ENCODE data around the gene TCEAL1. TPM values are rescaled to one million over a fixed set of nuclear protein-coding genes. Genes with fewer than 3 reads are reported as not detected.

TCEAL1 gene
- total and polyA plus RNA-seq, 2 of the 13 experiments (the other 11 are each of a cell fraction or from before 2014, with no cell fraction given): 11.2 to 14.8 TPM

DNA sequence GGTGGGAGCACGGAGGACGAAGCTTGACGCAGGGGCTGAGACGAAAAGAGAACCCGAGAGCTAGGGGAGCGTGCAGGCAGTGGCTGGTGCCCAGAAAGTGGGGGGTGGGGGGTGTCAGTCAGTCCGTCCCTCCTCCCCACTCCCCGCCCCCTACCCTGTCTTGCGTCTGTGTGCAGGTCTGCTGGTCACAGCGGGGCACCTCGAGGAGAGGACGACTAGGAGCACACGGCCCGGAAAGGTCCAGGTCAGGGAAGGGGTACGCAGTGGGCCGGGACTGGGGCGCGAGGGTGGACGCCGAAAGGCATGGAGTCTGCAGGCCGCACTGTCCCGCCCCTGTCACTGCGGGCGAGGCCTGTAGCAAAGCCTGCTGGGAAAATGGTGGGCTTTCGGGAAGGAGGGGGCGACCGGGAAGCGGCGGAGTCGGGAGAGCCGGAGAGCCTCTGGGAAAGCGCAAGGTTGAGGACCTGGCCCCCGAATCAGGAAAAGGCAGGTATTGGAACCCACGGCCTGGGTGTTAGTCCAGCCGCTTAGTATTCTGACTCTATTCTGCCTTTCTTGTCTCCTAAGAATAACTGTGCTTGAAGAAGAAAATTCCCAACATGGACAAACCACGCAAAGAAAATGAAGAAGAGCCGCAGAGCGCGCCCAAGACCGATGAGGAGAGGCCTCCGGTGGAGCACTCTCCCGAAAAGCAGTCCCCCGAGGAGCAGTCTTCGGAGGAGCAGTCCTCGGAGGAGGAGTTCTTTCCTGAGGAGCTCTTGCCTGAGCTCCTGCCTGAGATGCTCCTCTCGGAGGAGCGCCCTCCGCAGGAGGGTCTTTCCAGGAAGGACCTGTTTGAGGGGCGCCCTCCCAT is 769 bp downstream of the TCEAL1 start (continued):
- no peak for TF ChIP-seq ZNF609 (CRISPR knock-in tag; IDR thresholded peaks at IDR 0.05; ENCODE audit: borderline replicate concordance)
- no peak for TF ChIP-seq ZNF530 (CRISPR knock-in tag; IDR thresholded peaks at IDR 0.05; ENCODE audit: low read depth)
- TF ChIP-seq ATF7 (IDR thresholded peaks at IDR 0.05): no peak
- TF ChIP-seq ATF7 (CRISPR knock-in tag; IDR thresholded peaks at IDR 0.05): no peak
- no peak for TF ChIP-seq SKIL (CRISPR knock-in tag; IDR thresholded peaks at IDR 0.05; ENCODE audit: borderline replicate concordance)
- no peak for TF ChIP-seq ZNF607 (CRISPR knock-in tag; IDR thresholded peaks at IDR 0.05; ENCODE audit: borderline replicate concordance)
- TF ChIP-seq, protein P1, sequence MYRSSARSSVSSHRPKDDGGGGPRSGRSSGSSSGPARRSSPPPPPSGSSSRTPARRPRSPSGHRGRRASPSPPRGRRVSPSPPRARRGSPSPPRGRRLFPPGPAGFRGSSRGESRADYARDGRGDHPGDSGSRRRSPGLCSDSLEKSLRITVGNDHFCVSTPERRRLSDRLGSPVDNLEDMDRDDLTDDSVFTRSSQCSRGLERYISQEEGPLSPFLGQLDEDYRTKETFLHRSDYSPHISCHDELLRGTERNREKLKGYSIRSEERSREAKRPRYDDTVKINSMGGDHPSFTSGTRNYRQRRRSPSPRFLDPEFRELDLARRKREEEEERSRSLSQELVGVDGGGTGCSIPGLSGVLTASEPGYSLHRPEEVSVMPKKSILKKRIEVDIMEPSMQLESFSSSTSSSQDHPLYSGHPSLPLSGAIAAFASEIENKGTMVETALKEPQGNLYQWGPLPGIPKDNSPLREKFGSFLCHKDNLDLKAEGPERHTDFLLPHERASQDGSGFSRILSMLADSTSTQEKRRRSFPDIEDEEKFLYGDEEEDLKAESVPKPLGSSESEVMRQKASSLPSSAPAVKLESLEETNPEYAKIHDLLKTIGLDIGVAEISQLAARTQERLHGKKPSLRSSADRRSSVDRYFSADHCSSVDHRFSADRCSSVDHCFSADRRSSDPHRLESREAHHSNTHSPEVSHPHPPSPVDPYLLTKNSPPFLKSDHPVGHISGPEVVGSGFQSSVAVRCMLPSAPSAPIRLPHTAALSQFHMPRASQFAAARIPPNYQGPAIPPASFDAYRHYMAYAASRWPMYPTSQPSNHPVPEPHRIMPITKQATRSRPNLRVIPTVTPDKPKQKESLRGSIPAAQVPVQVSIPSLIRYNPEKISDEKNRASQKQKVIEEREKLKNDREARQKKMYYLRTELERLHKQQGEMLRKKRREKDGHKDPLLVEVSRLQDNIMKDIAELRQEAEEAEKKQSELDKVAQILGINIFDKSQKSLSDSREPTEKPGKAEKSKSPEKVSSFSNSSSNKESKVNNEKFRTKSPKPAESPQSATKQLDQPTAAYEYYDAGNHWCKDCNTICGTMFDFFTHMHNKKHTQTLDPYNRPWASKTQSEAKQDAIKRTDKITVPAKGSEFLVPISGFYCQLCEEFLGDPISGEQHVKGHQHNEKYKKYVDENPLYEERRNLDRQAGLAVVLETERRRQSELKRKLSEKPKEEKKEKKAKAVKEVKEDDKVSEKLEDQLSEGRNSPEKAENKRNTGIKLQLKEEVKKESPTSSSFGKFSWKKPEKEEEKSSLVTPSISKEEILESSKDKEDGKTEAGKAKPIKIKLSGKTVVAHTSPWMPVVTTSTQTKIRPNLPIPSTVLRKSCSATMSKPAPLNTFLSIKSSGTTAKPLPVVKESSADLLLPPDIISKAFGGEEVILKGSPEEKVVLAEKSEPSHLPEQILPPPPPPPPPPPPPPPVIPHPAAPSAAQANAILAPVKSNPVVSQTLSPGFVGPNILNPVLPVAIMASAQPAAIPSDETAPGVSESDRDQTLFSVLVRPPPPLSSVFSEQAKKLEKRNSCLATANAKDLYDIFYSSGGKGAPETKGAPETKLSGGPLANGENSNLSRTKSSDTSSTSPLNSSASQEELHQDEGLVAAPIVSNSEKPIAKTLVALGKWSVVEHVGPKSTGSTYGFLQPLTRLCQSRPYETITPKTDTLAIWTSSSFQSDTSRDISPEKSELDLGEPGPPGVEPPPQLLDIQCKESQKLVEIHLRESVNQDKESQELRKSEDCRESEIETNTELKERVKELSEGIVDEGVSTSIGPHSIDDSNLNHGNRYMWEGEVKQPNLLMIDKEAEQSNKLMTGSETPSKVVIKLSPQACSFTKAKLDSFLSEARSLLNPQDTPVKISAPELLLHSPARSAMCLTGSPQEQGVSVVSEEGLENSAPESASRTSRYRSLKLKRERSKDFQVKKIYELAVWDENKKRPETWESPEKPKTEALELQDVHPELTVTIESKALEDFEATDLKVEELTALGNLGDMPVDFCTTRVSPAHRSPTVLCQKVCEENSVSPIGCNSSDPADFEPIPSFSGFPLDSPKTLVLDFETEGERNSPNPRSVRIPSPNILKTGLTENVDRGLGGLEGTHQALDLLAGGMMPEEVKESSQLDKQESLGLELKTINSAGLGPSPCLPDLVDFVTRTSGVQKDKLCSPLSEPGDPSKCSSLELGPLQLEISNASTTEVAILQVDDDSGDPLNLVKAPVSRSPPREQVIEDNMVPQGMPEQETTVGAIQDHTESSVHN (CRISPR knock-in tag; IDR thresholded peaks at IDR 0.05): no peak
- TF ChIP-seq ZNF672 (CRISPR knock-in tag; IDR thresholded peaks at IDR 0.05): no peak
- no peak for TF ChIP-seq TEAD2 (CRISPR knock-in tag; IDR thresholded peaks at IDR 0.05)
- no peak for TF ChIP-seq ISL2 (CRISPR knock-in tag; IDR thresholded peaks at IDR 0.05)
- no peak for TF ChIP-seq ZFP1 (CRISPR knock-in tag; IDR thresholded peaks at IDR 0.05)
- no peak for TF ChIP-seq KDM3A (CRISPR knock-in tag; IDR thresholded peaks at IDR 0.05; ENCODE audit: low read depth)
- no peak for TF ChIP-seq HMG20A (CRISPR knock-in tag; IDR thresholded peaks at IDR 0.05; ENCODE audit: borderline replicate concordance)
- no peak for TF ChIP-seq ZSCAN9 (CRISPR knock-in tag; IDR thresholded peaks at IDR 0.05; ENCODE audit: borderline replicate concordance)
- TF ChIP-seq RXRA (CRISPR knock-in tag; IDR thresholded peaks at IDR 0.05): no peak
